K562 (cell line): ENCODE results near the gene CLDND2. TPM values are rescaled to one million over a fixed set of nuclear protein-coding genes. Genes with fewer than 3 reads are reported as not detected.

Experiments used
- BRF1 ChIP-seq: IDR thresholded peaks from 3 replicates; pipeline ENCODE4 v1.6.1; 2011; ENCODE audit warnings: borderline replicate concordance, mild to moderate bottlenecking; ENCODE audit not compliant: insufficient read length; ENCODE audit errors: extremely low read depth
- CBX1 ChIP-seq: sonication (generic); IDR thresholded peaks from 2 replicates; pipeline ENCODE4 v1.6.1; 2016; ENCODE audit warnings: antibody characterized with exemption, low read depth, mild to moderate bottlenecking
- ETV1 ChIP-seq: fragments of 450-650 bp; conservative IDR thresholded peaks from 2 replicates; pipeline ENCODE4 v1.6.1; 2016; ENCODE audit warnings: missing genetic modification characterization, control low read depth, low read depth, missing compliant biosample characterization
- HLTF ChIP-seq: fragments of 450-650 bp; IDR thresholded peaks from 2 replicates; pipeline ENCODE4 v1.6.1; 2016
- RBM15 ChIP-seq: fragments of 200-400 bp; formaldehyde crosslinking; IDR thresholded peaks from 2 replicates; pipeline ENCODE4 v1.6.1; 2018; ENCODE audit warnings: mild to moderate bottlenecking, low read length, moderate library complexity; ENCODE audit not compliant: insufficient read depth
- SRSF3 ChIP-seq: fragments of 200-400 bp; formaldehyde crosslinking; IDR thresholded peaks from 2 replicates; pipeline ENCODE4 v1.6.1; 2016; ENCODE audit warnings: mild to moderate bottlenecking, low read length, moderate library complexity; ENCODE audit not compliant: insufficient read depth
- ZNF175 ChIP-seq: fragments of 200-800 bp; sonication (Bioruptor generic); IDR thresholded peaks from 2 replicates; pipeline ENCODE4 v1.6.1; 2016; ENCODE audit warnings: low read depth, mild to moderate bottlenecking, missing genetic modification characterization, missing compliant biosample characterization
- ZNF41 ChIP-seq: fragments of 250-450 bp; sonication (Bioruptor Pico); conservative IDR thresholded peaks from 2 replicates; pipeline ENCODE4 v1.4.0; 2020; ENCODE audit warnings: mild to moderate bottlenecking
- polyA plus RNA-seq, 8 experiments: library from polyadenylated mRNA; depleted of rRNA in 4 of 8; stranded (reverse) in 5 of 8; unstranded in 3 of 8; fragments of >200 nt; fragmentation: Nextera tagmentation in 2 of 8; fragmentation: Illumina TruSeq in 1 of 8; extraction: Ambion mirVana in 2 of 8; extraction: Trizol in 1 of 8; gene quantifications; 2 replicates each; pipeline versions ENCODE4 v1.2.1 to v1.2.3, GENCODE V29; 2011 to 2014; ENCODE audit warnings: inconsistent platforms in 1 of 8, missing spikeins in 1 of 8
- total RNA-seq, 7 experiments: library from RNA; depleted of rRNA in 6 of 7; stranded (reverse); fragments of >200 nt in 6 of 7; fragmentation: Illumina TruSeq in 2 of 7; extraction: Trizol in 2 of 7; gene quantifications; 2 replicates each; pipeline versions ENCODE4 v1.2.1 to v1.2.3, GENCODE V29; 2011 to 2021; ENCODE audit warnings: low replicate concordance in 1 of 7
- TF ChIP-seq, protein P1 (sequence below): fragments of 450-650 bp; IDR thresholded peaks from 2 replicates; pipeline ENCODE4 v1.6.1; 2016; ENCODE audit warnings: low read depth, mild to moderate bottlenecking, moderate library complexity
- TF ChIP-seq, protein P2 (sequence below): fragments of 250-450 bp; sonication (Bioruptor Pico); IDR thresholded peaks from 2 replicates; pipeline ENCODE4 v1.5.1; 2021; ENCODE audit warnings: mild to moderate bottlenecking
- TF ChIP-seq, protein P3 (sequence below): sonication (generic); formaldehyde crosslinking; IDR thresholded peaks from 2 replicates; pipeline ENCODE4 v1.8.0; 2022; ENCODE audit warnings: mild to moderate bottlenecking, missing genetic modification reagents, borderline replicate concordance
- TF ChIP-seq, protein P4 (sequence below): fragments of 250-450 bp; sonication (Bioruptor Pico); IDR thresholded peaks from 2 replicates; pipeline ENCODE4 v1.4.0; 2020
- TF ChIP-seq, protein P5 (sequence below): fragments of 250-450 bp; sonication (Bioruptor Pico); IDR thresholded peaks from 2 replicates; pipeline ENCODE4 v1.4.0; 2020; ENCODE audit warnings: mild to moderate bottlenecking, moderate library complexity

CLDND2 gene
- total and polyA plus RNA-seq, 9 of the 15 experiments (the other 6 are each of a cell fraction or from before 2014, with no cell fraction given), result 0.45 to 4.0 (median 1.2) TPM; not detected in 3

DNA sequence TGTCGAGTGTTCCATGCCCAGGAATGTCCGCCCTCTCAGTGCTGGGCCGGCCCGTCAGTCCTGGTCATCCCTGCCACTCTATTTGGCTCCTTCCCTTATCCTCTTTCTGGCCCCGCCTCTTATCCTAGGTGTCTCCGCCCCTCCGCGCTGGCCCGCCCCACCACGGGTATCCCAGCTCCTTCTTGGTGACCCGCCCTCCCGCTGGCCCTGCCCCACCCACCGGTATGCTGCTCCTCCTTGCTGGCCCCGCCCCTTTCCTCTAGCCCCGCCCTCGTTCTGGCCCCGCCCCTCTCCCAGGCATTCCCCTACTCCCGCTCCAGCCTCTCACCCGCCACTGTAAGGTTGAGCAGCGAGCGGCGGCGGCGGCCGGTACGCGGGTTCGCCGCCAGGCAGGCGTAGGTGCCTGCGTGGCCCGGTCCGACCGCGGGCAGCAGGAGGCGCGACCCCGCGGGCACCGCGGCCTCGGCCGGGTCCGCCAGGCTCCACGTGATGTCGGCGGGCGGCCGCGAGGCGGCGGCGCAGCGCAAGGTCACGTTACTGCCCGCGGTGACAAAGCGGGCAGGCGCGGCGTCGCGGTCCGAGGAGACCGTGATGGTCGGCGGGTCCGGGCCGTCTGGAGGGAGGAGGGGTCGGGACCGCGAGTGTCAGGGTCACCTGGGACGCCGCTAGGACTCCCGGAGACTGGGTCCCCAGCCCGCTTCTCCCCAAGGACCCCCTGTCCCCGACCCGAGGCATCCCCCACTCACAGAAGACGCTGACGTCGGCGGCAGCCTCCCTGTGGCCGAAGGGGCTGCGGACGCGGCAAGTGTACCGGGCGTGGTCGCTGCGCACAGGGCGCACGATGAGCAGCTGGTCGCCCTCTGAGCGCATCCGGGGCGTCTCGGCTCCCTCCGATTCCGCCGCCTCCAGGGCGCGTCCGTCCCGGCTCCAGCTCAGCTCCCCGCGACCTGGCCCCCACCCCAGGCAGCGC, 28.8 kb downstream of the CLDND2 start (continued):
- TF ChIP-seq, protein P1, sequence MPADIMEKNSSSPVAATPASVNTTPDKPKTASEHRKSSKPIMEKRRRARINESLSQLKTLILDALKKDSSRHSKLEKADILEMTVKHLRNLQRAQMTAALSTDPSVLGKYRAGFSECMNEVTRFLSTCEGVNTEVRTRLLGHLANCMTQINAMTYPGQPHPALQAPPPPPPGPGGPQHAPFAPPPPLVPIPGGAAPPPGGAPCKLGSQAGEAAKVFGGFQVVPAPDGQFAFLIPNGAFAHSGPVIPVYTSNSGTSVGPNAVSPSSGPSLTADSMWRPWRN, result no peak
- 0 out of 2 replicates have a peak, but pooled peaks have one; percentile 62 for TF ChIP-seq ZNF175 (CRISPR knock-in tag)
- peak; percentile 52 for TF ChIP-seq ETV1
- TF ChIP-seq, protein P2, sequence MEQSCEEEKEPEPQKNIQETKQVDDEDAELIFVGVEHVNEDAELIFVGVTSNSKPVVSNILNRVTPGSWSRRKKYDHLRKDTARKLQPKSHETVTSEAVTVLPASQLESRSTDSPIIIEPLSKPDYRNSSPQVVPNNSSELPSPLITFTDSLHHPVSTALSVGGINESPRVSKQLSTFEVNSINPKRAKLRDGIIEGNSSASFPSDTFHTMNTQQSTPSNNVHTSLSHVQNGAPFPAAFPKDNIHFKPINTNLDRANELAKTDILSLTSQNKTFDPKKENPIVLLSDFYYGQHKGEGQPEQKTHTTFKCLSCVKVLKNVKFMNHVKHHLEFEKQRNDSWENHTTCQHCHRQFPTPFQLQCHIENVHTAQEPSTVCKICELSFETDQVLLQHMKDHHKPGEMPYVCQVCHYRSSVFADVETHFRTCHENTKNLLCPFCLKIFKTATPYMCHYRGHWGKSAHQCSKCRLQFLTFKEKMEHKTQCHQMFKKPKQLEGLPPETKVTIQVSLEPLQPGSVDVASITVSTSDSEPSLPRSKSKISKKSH, result no peak
- no peak for TF ChIP-seq SRSF3
- no peak for TF ChIP-seq RBM15
- TF ChIP-seq, protein P3, sequence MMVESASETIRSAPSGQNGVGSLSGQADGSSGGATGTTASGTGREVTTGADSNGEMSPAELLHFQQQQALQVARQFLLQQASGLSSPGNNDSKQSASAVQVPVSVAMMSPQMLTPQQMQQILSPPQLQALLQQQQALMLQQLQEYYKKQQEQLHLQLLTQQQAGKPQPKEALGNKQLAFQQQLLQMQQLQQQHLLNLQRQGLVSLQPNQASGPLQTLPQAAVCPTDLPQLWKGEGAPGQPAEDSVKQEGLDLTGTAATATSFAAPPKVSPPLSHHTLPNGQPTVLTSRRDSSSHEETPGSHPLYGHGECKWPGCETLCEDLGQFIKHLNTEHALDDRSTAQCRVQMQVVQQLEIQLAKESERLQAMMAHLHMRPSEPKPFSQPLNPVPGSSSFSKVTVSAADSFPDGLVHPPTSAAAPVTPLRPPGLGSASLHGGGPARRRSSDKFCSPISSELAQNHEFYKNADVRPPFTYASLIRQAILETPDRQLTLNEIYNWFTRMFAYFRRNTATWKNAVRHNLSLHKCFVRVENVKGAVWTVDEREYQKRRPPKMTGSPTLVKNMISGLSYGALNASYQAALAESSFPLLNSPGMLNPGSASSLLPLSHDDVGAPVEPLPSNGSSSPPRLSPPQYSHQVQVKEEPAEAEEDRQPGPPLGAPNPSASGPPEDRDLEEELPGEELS, result no peak
- peak; percentile 65; the same call in 1 of the 2 replicates for TF ChIP-seq CBX1
- no peak for TF ChIP-seq BRF1
- TF ChIP-seq, protein P4, sequence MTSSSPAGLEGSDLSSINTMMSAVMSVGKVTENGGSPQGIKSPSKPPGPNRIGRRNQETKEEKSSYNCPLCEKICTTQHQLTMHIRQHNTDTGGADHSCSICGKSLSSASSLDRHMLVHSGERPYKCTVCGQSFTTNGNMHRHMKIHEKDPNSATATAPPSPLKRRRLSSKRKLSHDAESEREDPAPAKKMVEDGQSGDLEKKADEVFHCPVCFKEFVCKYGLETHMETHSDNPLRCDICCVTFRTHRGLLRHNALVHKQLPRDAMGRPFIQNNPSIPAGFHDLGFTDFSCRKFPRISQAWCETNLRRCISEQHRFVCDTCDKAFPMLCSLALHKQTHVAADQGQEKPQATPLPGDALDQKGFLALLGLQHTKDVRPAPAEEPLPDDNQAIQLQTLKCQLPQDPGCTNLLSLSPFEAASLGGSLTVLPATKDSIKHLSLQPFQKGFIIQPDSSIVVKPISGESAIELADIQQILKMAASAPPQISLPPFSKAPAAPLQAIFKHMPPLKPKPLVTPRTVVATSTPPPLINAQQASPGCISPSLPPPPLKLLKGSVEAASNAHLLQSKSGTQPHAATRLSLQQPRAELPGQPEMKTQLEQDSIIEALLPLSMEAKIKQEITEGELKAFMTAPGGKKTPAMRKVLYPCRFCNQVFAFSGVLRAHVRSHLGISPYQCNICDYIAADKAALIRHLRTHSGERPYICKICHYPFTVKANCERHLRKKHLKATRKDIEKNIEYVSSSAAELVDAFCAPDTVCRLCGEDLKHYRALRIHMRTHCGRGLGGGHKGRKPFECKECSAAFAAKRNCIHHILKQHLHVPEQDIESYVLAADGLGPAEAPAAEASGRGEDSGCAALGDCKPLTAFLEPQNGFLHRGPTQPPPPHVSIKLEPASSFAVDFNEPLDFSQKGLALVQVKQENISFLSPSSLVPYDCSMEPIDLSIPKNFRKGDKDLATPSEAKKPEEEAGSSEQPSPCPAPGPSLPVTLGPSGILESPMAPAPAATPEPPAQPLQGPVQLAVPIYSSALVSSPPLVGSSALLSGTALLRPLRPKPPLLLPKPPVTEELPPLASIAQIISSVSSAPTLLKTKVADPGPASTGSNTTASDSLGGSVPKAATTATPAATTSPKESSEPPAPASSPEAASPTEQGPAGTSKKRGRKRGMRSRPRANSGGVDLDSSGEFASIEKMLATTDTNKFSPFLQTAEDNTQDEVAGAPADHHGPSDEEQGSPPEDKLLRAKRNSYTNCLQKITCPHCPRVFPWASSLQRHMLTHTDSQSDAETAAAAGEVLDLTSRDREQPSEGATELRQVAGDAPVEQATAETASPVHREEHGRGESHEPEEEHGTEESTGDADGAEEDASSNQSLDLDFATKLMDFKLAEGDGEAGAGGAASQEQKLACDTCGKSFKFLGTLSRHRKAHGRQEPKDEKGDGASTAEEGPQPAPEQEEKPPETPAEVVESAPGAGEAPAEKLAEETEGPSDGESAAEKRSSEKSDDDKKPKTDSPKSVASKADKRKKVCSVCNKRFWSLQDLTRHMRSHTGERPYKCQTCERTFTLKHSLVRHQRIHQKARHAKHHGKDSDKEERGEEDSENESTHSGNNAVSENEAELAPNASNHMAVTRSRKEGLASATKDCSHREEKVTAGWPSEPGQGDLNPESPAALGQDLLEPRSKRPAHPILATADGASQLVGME (CRISPR knock-in tag), result no peak
- no peak for TF ChIP-seq HLTF
- TF ChIP-seq, protein P5, sequence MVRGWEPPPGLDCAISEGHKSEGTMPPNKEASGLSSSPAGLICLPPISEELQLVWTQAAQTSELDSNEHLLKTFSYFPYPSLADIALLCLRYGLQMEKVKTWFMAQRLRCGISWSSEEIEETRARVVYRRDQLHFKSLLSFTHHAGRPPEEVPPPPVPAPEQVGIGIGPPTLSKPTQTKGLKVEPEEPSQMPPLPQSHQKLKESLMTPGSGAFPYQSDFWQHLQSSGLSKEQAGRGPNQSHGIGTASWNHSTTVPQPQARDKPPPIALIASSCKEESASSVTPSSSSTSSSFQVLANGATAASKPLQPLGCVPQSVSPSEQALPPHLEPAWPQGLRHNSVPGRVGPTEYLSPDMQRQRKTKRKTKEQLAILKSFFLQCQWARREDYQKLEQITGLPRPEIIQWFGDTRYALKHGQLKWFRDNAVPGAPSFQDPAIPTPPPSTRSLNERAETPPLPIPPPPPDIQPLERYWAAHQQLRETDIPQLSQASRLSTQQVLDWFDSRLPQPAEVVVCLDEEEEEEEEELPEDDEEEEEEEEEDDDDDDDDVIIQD (CRISPR knock-in tag), result no peak
- TF ChIP-seq ZNF41 (CRISPR knock-in tag), result no peak
